ENCODE measurements around the gene NRXN3. TPM values are rescaled to one million over a fixed set of nuclear protein-coding genes. Genes with fewer than 3 reads are reported as not detected.

NRXN3 gene
- total and polyA plus RNA-seq, 2 of the 13 experiments (the other 11 are each of a cell fraction or from before 2014, with no cell fraction given), result 0.03 TPM; not detected in 1

GRCh38 chr14:78346747-78347146 lies 176.6 kb downstream of the NRXN3 start:
- in situ Hi-C loops (cut with HindIII; ENCODE audit: extremely low pct_ligation_motif_present, low pct_unique_long_range_greater_than_20kb) (no loop called here), intact Hi-C loops (cut with micrococcal nuclease; ENCODE audit: unreplicated experiment) (no loop called here)
- ChIA-PET POLR2A (no interaction called here), CTCF (ENCODE audit: low intra/inter-chr PET ratio, low total read pairs) (no interaction called here)
- no TSS peak for BruUV-seq (replicated peaks)
- H3K4me1 ChIP-seq (ENCODE audit: insufficient read depth, low read length), result no peaks in the 10 kb centered on the region
- H3K79me2 ChIP-seq (ENCODE audit: insufficient read depth, low read length), result no peaks in the 10 kb centered on the region
- FAIRE-seq (no peak), ATAC-seq (no peak), DNase-seq (ENCODE audit: low spot score) (no peak)
- H3K4me2 ChIP-seq (ENCODE audit: low read depth, low read length), result no peak overlapping the region
- no peak overlapping the region for H3K9ac ChIP-seq (ENCODE audit: insufficient read depth, low read depth, low read length)
- 26% methylated on average over 5 of the region's 5 CpGs for WGBS (ENCODE audit: low lambda C conversion rate)
- H3K27me3 ChIP-seq (ENCODE audit: control insufficient read depth in 1 of 2, insufficient read depth in 2 of 2, low read length in 2 of 2), result peaks cover 0 to 3% of the 10 kb centered on the region in 2 experiments; a peak in 1 of 5 replicates
- no peak overlapping the region for H3K27ac ChIP-seq (ENCODE audit: extremely low read length, insufficient read depth, low read length)
- H2AFZ ChIP-seq (ENCODE audit: low read length), result no peak overlapping the region
- H3K36me3 ChIP-seq (replicated peaks in 1 of 2; ENCODE audit: control insufficient read depth in 1 of 2, insufficient read depth in 2 of 2, low read length in 2 of 2), result no peaks in the 10 kb centered on the region
- no peaks in the 10 kb centered on the region for H4K20me1 ChIP-seq (ENCODE audit: insufficient read depth, low read length)
- H3K9me3 ChIP-seq (ENCODE audit: low read length), result no peaks in the 10 kb centered on the region
- H3K4me3 ChIP-seq (replicated peaks in 1 of 3; ENCODE audit: insufficient read depth in 1 of 3, low read depth in 2 of 3, low read length in 3 of 3), result no peak overlapping the region
- TF ChIP-seq, protein P1, sequence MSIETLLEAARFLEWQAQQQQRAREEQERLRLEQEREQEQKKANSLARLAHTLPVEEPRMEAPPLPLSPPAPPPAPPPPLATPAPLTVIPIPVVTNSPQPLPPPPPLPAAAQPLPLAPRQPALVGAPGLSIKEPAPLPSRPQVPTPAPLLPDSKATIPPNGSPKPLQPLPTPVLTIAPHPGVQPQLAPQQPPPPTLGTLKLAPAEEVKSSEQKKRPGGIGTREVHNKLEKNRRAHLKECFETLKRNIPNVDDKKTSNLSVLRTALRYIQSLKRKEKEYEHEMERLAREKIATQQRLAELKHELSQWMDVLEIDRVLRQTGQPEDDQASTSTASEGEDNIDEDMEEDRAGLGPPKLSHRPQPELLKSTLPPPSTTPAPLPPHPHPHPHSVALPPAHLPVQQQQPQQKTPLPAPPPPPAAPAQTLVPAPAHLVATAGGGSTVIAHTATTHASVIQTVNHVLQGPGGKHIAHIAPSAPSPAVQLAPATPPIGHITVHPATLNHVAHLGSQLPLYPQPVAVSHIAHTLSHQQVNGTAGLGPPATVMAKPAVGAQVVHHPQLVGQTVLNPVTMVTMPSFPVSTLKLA (IDR thresholded peaks at IDR 0.05), result no peak
- TF ChIP-seq CREB1 (IDR thresholded peaks at IDR 0.05) (no peak), CREB1 (CRISPR knock-in tag; IDR thresholded peaks at IDR 0.05) (no peak), ELF1 (CRISPR knock-in tag; IDR thresholded peaks at IDR 0.05) (no peak), DNMT3B (CRISPR knock-in tag; conservative IDR thresholded peaks at IDR 0.05) (no peak), FOXA3 (CRISPR knock-in tag; IDR thresholded peaks at IDR 0.05) (no peak), PHF20 (CRISPR knock-in tag; IDR thresholded peaks at IDR 0.05) (no peak), ZSCAN20 (CRISPR knock-in tag; IDR thresholded peaks at IDR 0.05; ENCODE audit: borderline replicate concordance) (no peak), ZNF20 (CRISPR knock-in tag; IDR thresholded peaks at IDR 0.05) (no peak), RBM39 (IDR thresholded peaks at IDR 0.05; ENCODE audit: low read depth, low read length, poor library complexity, severe bottlenecking) (no peak), SRY (CRISPR knock-in tag; IDR thresholded peaks at IDR 0.05) (no peak), STAT5B (CRISPR knock-in tag; IDR thresholded peaks at IDR 0.05) (no peak), ZNF451 (CRISPR knock-in tag; IDR thresholded peaks at IDR 0.05) (no peak)
- TF ChIP-seq, protein P2, sequence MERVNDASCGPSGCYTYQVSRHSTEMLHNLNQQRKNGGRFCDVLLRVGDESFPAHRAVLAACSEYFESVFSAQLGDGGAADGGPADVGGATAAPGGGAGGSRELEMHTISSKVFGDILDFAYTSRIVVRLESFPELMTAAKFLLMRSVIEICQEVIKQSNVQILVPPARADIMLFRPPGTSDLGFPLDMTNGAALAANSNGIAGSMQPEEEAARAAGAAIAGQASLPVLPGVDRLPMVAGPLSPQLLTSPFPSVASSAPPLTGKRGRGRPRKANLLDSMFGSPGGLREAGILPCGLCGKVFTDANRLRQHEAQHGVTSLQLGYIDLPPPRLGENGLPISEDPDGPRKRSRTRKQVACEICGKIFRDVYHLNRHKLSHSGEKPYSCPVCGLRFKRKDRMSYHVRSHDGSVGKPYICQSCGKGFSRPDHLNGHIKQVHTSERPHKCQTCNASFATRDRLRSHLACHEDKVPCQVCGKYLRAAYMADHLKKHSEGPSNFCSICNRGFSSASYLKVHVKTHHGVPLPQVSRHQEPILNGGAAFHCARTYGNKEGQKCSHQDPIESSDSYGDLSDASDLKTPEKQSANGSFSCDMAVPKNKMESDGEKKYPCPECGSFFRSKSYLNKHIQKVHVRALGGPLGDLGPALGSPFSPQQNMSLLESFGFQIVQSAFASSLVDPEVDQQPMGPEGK (CRISPR knock-in tag; IDR thresholded peaks at IDR 0.05), result no peak
- TF ChIP-seq, protein P3, sequence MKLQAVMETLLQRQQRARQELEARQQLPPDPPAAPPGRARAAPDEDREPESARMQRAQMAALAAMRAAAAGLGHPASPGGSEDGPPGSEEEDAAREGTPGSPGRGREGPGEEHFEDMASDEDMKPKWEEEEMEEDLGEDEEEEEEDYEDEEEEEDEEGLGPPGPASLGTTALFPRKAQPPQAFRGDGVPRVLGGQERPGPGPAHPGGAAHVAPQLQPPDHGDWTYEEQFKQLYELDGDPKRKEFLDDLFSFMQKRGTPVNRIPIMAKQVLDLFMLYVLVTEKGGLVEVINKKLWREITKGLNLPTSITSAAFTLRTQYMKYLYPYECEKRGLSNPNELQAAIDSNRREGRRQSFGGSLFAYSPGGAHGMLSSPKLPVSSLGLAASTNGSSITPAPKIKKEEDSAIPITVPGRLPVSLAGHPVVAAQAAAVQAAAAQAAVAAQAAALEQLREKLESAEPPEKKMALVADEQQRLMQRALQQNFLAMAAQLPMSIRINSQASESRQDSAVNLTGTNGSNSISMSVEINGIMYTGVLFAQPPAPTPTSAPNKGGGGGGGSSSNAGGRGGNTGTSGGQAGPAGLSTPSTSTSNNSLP (IDR thresholded peaks at IDR 0.05; ENCODE audit: low read depth, low read length), result no peak
- TF ChIP-seq, protein P4, sequence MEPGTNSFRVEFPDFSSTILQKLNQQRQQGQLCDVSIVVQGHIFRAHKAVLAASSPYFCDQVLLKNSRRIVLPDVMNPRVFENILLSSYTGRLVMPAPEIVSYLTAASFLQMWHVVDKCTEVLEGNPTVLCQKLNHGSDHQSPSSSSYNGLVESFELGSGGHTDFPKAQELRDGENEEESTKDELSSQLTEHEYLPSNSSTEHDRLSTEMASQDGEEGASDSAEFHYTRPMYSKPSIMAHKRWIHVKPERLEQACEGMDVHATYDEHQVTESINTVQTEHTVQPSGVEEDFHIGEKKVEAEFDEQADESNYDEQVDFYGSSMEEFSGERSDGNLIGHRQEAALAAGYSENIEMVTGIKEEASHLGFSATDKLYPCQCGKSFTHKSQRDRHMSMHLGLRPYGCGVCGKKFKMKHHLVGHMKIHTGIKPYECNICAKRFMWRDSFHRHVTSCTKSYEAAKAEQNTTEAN (CRISPR knock-in tag; conservative IDR thresholded peaks at IDR 0.05), result no peak

Measured in HepG2 (cell line).